ENCODE results near the gene ILRUN. TPM values are rescaled to one million over a fixed set of nuclear protein-coding genes. Genes with fewer than 3 reads are reported as not detected.
"Not testable (repeated sequence)": the region's sequence is repeated elsewhere in the genome, so short reads cannot be mapped to it uniquely, and the experiment has no call there.

ILRUN gene
- total and polyA plus RNA-seq, 2 experiments from 2014 or later: 17.6 to 80.1 TPM

DNA sequence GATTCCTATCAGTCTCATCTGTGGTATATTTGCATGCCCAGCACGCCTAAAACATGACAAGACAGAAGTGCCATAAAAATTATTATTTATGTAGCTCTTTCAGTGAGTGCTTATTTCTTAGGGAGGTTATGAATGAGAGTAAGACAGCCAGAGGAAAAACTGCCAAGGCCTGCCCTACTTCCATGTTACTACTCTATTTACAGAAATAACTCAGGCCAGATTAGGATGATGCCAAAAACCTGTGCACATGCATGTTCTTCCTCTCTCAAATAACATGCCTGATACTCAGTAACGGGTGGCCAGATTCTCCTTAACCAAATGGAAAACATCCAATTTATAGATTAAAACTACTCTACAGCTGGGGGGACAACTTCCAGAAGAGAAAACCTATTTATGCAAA lies 45.7 kb downstream of the ILRUN start (continued):
- TF ChIP-seq, protein P1, sequence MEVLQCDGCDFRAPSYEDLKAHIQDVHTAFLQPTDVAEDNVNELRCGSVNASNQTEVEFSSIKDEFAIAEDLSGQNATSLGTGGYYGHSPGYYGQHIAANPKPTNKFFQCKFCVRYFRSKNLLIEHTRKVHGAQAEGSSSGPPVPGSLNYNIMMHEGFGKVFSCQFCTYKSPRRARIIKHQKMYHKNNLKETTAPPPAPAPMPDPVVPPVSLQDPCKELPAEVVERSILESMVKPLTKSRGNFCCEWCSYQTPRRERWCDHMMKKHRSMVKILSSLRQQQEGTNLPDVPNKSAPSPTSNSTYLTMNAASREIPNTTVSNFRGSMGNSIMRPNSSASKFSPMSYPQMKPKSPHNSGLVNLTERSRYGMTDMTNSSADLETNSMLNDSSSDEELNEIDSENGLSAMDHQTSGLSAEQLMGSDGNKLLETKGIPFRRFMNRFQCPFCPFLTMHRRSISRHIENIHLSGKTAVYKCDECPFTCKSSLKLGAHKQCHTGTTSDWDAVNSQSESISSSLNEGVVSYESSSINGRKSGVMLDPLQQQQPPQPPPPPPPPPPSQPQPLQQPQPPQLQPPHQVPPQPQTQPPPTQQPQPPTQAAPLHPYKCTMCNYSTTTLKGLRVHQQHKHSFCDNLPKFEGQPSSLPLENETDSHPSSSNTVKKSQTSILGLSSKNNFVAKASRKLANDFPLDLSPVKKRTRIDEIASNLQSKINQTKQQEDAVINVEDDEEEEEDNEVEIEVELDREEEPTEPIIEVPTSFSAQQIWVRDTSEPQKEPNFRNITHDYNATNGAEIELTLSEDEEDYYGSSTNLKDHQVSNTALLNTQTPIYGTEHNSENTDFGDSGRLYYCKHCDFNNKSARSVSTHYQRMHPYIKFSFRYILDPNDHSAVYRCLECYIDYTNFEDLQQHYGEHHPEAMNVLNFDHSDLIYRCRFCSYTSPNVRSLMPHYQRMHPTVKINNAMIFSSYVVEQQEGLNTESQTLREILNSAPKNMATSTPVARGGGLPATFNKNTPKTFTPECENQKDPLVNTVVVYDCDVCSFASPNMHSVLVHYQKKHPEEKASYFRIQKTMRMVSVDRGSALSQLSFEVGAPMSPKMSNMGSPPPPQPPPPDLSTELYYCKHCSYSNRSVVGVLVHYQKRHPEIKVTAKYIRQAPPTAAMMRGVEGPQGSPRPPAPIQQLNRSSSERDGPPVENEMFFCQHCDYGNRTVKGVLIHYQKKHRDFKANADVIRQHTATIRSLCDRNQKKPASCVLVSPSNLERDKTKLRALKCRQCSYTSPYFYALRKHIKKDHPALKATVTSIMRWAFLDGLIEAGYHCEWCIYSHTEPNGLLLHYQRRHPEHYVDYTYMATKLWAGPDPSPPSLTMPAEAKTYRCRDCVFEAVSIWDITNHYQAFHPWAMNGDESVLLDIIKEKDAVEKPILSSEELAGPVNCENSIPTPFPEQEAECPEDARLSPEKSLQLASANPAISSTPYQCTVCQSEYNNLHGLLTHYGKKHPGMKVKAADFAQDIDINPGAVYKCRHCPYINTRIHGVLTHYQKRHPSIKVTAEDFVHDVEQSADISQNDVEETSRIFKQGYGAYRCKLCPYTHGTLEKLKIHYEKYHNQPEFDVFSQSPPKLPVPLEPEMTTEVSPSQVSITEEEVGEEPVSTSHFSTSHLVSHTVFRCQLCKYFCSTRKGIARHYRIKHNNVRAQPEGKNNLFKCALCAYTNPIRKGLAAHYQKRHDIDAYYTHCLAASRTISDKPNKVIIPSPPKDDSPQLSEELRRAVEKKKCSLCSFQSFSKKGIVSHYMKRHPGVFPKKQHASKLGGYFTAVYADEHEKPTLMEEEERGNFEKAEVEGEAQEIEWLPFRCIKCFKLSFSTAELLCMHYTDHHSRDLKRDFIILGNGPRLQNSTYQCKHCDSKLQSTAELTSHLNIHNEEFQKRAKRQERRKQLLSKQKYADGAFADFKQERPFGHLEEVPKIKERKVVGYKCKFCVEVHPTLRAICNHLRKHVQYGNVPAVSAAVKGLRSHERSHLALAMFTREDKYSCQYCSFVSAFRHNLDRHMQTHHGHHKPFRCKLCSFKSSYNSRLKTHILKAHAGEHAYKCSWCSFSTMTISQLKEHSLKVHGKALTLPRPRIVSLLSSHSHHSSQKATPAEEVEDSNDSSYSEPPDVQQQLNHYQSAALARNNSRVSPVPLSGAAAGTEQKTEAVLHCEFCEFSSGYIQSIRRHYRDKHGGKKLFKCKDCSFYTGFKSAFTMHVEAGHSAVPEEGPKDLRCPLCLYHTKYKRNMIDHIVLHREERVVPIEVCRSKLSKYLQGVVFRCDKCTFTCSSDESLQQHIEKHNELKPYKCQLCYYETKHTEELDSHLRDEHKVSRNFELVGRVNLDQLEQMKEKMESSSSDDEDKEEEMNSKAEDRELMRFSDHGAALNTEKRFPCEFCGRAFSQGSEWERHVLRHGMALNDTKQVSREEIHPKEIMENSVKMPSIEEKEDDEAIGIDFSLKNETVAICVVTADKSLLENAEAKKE (CRISPR knock-in tag; IDR thresholded peaks at IDR 0.05): no peak
- TF ChIP-seq ZNF331 (CRISPR knock-in tag; IDR thresholded peaks at IDR 0.05; ENCODE audit: low read depth) (no peak), EZH2phosphoT487 (IDR thresholded peaks at IDR 0.05; ENCODE audit: unreplicated experiment) (no peak), POLR2AphosphoS5 (IDR thresholded peaks at IDR 0.05; ENCODE audit: low read depth) (no peak), STAT1 (IDR thresholded peaks at IDR 0.05; ENCODE audit: unreplicated experiment) (no peak)

DNA sequence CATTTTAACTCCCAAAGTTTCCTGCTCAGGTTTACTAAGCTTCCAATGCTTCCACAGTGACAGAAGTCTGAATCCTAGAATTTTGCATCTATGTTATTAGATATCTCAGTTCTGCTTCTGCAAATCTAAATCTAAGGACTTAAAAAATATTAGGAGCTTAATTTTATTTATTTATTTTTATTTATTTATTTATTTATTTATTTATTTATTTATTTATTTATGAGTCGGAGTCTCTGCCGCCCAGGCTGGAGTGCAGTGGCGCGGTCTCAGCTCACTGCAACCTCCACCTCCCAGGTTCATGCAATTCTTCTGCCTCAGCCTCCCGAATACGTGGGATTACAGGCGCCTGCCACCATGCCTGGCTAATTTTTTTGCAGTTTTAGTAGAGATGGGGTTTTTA lies 46.3 kb downstream of the ILRUN start:
- H3K27me3 Mint-ChIP-seq (ENCODE audit: insufficient read depth, low read depth, poor library complexity); H3K36me3 ChIP-seq (ENCODE audit: insufficient read depth); H3K27ac ChIP-seq (ENCODE audit: low read depth); H3K4me1 Mint-ChIP-seq; H3K9me2 ChIP-seq (ENCODE audit: insufficient read depth); H2AFZ ChIP-seq; H3K4me3 Mint-ChIP-seq; DNase-seq (ENCODE audit: low spot score); H3K27ac Mint-ChIP-seq; H3K4me3 ChIP-seq; H3K4me1 ChIP-seq (ENCODE audit: insufficient read depth); ATAC-seq; H3K27me3 ChIP-seq (ENCODE audit: insufficient read depth); H3F3A ChIP-seq (replicated peaks; ENCODE audit: low read depth); H3K9me3 Mint-ChIP-seq; H3K4me2 ChIP-seq: not testable (repeated sequence)
- peaks cover 15% of the 10 kb centered on the region for H3K36me3 Mint-ChIP-seq (ENCODE audit: low read depth)
- Histone ChIP-seq H3K79me2 (replicated peaks; ENCODE audit: insufficient read depth) (peaks cover 55% of the 10 kb centered on the region), H4K20me1 (replicated peaks; ENCODE audit: insufficient read depth) (peaks cover 23% of the 10 kb centered on the region)

DNA sequence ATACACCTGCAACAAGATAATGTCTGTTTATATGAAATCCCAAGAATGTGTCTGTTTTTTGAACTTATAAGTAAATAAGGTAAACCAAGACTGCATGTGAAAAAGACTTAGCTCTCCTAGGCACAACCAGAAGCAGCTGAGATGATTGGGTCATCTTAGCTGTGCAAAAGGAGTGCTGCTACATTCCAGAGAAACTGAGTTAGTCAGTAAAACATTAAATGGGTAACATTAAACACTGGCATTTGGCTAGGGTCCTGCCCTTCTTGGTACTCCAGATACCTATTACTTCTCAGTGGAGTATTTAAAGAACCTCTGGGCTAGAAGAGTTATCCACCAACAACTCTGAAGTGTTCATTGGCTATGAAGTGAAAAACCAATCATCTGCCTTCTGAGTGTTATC lies 47.8 kb downstream of the ILRUN start:
- no peaks in the 10 kb centered on the region for H3F3A ChIP-seq (replicated peaks; ENCODE audit: low read depth)
- H3K4me1 ChIP-seq (ENCODE audit: insufficient read depth): no peaks in the 10 kb centered on the region
- no peak overlapping the region for H3K27ac ChIP-seq (ENCODE audit: low read depth)
- no peaks in the 10 kb centered on the region for H3K4me1 Mint-ChIP-seq
- H2AFZ ChIP-seq: no peak overlapping the region
- peaks cover 3% of the 10 kb centered on the region for H3K27me3 Mint-ChIP-seq (ENCODE audit: insufficient read depth, low read depth, poor library complexity)
- H3K79me2 ChIP-seq (replicated peaks; ENCODE audit: insufficient read depth): peaks cover 45% of the 10 kb centered on the region
- peaks cover 23% of the 10 kb centered on the region for H4K20me1 ChIP-seq (replicated peaks; ENCODE audit: insufficient read depth)
- H3K27me3 ChIP-seq (ENCODE audit: insufficient read depth): no peaks in the 10 kb centered on the region
- no peaks in the 10 kb centered on the region for H3K9me3 Mint-ChIP-seq
- TF ChIP-seq, protein P2, sequence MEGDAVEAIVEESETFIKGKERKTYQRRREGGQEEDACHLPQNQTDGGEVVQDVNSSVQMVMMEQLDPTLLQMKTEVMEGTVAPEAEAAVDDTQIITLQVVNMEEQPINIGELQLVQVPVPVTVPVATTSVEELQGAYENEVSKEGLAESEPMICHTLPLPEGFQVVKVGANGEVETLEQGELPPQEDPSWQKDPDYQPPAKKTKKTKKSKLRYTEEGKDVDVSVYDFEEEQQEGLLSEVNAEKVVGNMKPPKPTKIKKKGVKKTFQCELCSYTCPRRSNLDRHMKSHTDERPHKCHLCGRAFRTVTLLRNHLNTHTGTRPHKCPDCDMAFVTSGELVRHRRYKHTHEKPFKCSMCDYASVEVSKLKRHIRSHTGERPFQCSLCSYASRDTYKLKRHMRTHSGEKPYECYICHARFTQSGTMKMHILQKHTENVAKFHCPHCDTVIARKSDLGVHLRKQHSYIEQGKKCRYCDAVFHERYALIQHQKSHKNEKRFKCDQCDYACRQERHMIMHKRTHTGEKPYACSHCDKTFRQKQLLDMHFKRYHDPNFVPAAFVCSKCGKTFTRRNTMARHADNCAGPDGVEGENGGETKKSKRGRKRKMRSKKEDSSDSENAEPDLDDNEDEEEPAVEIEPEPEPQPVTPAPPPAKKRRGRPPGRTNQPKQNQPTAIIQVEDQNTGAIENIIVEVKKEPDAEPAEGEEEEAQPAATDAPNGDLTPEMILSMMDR (conservative IDR thresholded peaks at IDR 0.05; ENCODE audit: low read depth in 2 of 2): no peak
- TF ChIP-seq POLR2AphosphoS5 (IDR thresholded peaks at IDR 0.05; ENCODE audit: low read depth) (no peak), ZNF331 (CRISPR knock-in tag; IDR thresholded peaks at IDR 0.05; ENCODE audit: low read depth) (no peak), EZH2phosphoT487 (IDR thresholded peaks at IDR 0.05; ENCODE audit: unreplicated experiment) (no peak)
- TF ChIP-seq, protein P3, sequence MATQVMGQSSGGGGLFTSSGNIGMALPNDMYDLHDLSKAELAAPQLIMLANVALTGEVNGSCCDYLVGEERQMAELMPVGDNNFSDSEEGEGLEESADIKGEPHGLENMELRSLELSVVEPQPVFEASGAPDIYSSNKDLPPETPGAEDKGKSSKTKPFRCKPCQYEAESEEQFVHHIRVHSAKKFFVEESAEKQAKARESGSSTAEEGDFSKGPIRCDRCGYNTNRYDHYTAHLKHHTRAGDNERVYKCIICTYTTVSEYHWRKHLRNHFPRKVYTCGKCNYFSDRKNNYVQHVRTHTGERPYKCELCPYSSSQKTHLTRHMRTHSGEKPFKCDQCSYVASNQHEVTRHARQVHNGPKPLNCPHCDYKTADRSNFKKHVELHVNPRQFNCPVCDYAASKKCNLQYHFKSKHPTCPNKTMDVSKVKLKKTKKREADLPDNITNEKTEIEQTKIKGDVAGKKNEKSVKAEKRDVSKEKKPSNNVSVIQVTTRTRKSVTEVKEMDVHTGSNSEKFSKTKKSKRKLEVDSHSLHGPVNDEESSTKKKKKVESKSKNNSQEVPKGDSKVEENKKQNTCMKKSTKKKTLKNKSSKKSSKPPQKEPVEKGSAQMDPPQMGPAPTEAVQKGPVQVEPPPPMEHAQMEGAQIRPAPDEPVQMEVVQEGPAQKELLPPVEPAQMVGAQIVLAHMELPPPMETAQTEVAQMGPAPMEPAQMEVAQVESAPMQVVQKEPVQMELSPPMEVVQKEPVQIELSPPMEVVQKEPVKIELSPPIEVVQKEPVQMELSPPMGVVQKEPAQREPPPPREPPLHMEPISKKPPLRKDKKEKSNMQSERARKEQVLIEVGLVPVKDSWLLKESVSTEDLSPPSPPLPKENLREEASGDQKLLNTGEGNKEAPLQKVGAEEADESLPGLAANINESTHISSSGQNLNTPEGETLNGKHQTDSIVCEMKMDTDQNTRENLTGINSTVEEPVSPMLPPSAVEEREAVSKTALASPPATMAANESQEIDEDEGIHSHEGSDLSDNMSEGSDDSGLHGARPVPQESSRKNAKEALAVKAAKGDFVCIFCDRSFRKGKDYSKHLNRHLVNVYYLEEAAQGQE (IDR thresholded peaks at IDR 0.05; ENCODE audit: unreplicated experiment): no peak
- no peak overlapping the region for H3K4me3 ChIP-seq
- ATAC-seq (no peak), DNase-seq (ENCODE audit: low spot score) (no peak)
- no peaks in the 10 kb centered on the region for H3K9me2 ChIP-seq (ENCODE audit: insufficient read depth)
- H3K4me2 ChIP-seq: no peak overlapping the region
- H3K4me3 Mint-ChIP-seq: no peak overlapping the region
- no peak overlapping the region for H3K27ac Mint-ChIP-seq
- 0 out of 2 replicates have a peak, but pooled peaks cover 3% of the 10 kb centered on the region for H3K36me3 ChIP-seq (ENCODE audit: insufficient read depth)
- H3K36me3 Mint-ChIP-seq (ENCODE audit: low read depth): peaks cover 11% of the 10 kb centered on the region; the same call in 2 of the 3 replicates

Data from GM23338 (cell line).